Activated CD4-positive, alpha-beta T cell treated with anti-CD3 and anti-CD28 coated beads, Interleukin-2, amount 50 U/mL, for 16 hours (primary cell): ENCODE data around the gene PFN4.
"Not testable (repeated sequence)": the region's sequence is repeated elsewhere in the genome, so short reads cannot be mapped to it uniquely, and the experiment has no call there.

Experiments used
- DNase-seq: peaks from one replicate; pipeline ENCODE4 v3.0.0-alpha.2; 2020

PFN4 gene

DNA sequence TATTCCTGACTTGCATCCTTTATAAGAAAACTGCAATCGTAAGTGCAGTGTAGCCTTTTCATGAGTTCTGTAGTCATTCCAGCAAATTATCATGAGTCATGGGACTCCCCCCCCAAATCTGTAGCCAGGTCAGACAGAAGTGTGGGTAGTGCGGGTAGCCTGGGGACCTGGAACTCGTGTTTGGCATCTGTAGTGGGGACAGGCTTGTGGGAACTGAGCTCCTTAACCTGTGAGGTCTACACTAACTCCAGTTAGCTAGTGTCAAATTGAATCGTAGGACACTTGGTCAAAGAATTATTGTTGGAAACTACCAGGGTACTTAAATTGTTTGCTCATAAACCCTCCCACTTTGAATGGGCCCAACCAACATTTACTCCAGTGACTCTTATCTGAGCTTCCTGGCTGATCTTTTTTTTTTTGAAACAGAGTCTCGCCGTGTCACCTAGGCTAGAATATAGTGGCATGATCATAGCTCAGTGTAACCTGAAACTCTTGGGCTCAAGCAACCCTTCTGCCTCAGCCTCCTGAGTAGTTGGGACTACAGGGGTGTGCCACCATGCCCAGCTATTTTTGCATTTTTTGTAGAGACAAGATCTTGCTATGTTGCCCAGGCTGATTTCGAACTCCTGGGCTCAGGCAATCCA lies 12.4 kb downstream of the PFN4 start:
- no peak for DNase-seq

- not testable (repeated sequence) for DNase-seq
These were observed 13.7 kb downstream of the PFN4 start for GRCh38 chr2:24109431-24109830.

DNA sequence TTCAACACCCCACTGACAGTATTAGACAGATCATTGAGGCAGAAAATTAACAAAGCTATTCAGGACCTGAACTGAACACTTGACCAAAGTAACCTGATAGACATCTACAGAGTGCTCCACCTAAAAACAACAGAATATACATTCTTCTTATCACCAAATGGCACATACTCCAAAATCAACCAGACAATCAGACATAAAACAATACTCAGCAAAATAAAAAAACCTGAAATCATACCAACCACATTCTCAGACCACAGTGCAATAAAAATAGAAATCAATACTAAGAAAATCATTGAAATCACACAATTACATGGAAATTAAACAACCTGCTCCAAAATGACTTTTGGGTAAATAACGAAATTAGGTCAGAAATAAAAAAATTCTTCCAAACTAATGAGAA lies 15.8 kb downstream of the PFN4 start:
- no peak for DNase-seq

- DNase-seq: no peak
These were observed 16.3 kb downstream of the PFN4 start for GRCh38 chr2:24106786-24107185.

DNA sequence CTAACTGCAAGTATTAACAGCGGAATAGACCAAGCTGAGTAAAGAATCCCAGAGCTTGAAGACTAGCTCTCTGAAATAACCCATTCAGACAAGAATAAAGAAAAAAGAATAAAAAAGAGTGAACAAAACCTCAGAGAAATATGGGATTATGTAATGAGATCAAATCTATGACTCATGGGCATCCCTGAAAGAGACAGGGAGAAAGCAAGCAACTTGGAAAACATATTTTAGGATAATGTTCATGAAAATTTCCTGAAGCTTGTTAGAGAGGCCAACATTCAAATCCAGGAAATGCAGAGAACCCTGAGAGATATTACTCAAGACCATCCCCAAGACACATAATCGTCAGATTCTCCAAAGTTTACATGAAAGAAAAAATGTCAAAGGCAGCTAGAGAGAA lies 17.3 kb downstream of the PFN4 start:
- no peak for DNase-seq

- no peak for DNase-seq
These were observed 18.2 kb downstream of the PFN4 start for GRCh38 chr2:24104906-24105305.

DNA sequence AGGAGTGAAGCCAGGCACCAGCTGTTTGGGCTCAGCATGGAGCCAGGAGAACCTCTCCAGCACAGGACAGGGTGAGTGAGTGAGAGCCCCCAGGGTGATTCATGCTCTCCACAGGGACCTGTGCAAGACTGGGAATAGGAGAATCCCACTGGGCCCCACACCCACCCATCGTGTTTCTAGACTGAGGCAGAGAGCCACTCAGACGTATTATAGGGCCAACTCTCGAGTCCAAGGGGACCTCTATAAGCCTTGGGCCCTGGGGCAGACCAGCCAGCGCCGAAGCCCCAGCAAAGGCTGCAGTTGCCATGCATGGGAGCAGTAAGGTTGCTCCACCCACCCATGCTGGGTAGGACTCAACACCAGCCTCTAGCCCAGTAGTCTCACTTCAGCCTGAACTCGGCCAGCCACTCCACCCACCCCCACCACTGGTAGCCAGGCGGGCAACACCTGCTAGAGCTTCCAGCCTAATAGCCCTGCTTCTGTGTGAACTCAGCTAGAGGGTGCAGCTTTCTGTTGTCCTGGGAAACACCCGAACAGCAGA lies 19.0 kb downstream of the PFN4 start:
- DNase-seq: no peak

- DNase-seq: no peak
These were observed 20.5 kb downstream of the PFN4 start for GRCh38 chr2:24102677-24103076.

GRCh38 chr2:24101992-24102391 lies 21.1 kb downstream of the PFN4 start:
- no peak for DNase-seq

- DNase-seq: not testable (repeated sequence)
These were observed 22.4 kb downstream of the PFN4 start for GRCh38 chr2:24100732-24101131.

DNA sequence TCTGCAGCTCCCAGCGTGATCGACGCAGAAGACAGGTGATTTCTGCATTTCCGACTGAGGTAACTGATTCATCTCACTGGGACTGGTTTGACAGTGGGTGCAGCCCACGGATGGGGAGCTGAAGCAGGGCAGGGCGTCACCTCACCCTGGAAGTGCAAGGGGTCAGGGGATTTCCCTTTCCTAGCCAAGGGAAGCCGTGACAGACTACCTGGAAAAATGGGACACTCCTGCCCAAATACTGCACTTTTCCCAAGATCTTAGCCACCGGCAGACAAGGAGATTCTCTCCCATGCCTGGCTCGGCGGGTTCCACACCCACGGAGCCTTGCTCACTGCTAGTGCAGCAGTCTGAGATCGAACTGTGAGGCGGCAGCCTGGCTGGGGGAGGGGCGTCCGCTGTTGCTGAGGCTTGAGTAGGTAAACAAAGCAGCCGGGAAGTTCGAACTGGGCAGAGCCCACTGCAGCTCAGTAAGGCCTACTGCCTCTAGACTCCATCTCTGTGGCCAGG lies 27.9 kb downstream of the PFN4 start:
- not testable (repeated sequence) for DNase-seq

GRCh38 chr2:24093270-24093669 lies 29.9 kb downstream of the PFN4 start:
- not testable (repeated sequence) for DNase-seq

DNA sequence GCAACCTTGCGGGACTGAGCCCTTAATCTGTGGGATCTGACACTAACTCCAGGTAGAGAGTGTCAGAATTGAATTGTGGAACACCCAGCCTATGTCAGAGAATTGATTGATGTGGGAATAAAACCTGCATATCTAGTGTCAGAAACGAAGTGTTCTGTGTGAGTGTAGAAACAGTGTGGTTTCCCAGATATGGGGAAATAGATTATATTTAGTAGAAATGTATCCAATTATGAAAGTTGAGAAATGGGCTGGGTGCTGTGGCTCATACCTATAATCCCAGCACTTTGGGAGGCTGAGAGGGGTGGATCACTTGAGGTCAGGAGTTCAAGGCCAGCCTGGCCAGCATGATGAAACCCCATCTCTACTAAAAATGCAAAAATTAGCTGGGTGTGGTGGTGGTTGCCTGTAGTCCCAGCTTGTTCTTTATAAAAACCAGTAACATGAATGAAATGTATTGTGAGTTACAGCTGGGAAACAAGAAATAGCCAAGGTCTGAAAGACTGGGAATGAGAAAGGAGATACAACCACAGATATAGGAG lies 34.2 kb downstream of the PFN4 start:
- no peak for DNase-seq

DNA sequence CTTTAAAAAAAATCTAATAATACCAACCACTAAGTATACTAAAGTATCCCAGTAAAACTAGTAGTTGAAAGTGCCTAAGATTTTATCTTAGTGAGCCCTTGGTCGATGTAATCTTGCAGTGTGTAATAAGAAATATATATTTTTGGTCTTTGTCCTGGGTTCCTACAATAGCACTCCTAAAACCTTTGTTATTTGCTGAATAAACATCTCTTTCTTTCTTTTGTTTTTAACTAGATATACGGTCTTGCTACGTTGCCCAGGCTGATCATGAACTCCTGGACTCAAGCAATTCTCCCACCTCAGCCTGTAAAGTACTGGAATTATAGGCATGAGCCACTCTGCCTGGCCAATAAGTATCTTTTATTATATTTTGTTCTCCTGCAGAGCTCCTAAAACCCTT lies 36.1 kb downstream of the PFN4 start:
- no peak for DNase-seq

DNA sequence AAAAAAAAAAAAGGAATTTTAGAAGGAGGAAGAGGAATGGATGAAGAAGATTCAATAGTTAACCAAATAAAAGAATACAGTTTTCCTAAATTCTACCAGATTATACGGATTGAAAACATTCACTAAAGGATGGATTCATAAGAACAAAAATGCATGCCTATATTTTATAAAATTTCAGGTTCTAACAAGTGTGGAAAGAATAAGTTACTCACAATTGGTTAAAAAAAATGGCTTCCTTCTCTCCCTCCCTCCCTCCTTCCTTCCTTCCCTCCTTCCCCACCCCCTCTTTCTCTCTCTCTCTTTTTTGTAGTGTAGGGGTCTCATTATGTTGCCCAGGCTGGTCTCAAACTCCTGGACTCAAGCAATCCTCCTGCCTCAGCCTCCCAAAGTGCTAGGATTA lies 36.9 kb downstream of the PFN4 start:
- DNase-seq: no peak

DNA sequence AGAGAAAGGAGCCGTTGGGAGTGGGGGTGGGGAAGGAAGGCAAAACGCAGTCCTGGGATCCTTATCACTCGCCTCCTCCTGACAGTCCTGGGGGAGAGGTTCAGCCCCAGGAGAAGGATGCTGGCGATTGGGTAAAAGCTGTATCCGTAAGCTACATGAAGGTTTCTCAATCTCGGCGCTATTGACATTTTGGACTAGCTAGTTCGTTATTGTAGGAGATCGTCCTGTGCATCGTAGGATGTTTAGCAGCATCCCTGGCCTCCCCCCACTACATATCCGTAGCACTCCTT lies 38.0 kb downstream of the PFN4 start:
- DNase-seq: no peak

DNA sequence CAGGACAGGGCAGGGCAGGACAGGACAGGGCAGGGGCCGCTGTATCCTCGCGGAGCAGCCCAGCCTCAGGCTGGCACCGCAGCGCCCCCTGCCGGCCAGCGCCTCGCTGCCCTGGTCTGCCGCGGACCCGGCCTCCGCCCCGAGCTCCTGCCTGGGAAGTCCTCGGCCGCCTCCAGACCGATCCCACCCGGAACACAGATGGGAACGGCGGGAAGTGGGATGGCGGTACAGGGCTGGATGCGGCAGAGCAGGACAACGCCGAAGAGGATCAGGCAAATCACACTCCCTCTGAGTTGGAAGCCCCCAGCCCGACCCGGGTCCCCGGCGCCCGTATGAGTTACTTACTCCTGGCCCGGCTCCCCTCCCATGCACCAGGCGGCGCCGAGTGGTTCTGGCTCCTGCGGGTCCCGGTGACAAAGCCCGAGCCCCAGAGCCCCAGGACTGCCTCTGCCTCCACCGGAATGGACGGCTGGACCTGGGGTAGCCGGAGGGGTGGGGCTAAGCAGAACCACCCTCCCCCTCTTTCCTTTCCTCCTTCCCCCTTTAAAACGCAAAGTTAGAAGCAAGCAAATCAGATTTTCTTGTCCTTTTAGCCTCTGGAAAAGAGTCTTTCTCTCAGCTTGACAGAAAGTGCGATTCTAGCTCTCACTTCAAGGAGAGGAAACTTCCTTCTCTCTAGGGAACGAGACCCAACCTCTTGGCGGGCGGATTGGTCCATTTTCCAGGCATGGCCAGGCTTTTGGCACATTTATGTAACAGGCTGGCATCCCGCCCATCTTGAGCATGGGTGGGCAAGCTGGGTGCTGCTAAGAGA lies 38.5 kb downstream of the PFN4 start, which contains the start of gene TP53I3:
Gene TP53I3, minus strand, starts transcription at position 449 of the 814 bp plus-strand sequence. CDS start 508 bp downstream, outside the sequence.
- peak; percentile 83 for DNase-seq

DNA sequence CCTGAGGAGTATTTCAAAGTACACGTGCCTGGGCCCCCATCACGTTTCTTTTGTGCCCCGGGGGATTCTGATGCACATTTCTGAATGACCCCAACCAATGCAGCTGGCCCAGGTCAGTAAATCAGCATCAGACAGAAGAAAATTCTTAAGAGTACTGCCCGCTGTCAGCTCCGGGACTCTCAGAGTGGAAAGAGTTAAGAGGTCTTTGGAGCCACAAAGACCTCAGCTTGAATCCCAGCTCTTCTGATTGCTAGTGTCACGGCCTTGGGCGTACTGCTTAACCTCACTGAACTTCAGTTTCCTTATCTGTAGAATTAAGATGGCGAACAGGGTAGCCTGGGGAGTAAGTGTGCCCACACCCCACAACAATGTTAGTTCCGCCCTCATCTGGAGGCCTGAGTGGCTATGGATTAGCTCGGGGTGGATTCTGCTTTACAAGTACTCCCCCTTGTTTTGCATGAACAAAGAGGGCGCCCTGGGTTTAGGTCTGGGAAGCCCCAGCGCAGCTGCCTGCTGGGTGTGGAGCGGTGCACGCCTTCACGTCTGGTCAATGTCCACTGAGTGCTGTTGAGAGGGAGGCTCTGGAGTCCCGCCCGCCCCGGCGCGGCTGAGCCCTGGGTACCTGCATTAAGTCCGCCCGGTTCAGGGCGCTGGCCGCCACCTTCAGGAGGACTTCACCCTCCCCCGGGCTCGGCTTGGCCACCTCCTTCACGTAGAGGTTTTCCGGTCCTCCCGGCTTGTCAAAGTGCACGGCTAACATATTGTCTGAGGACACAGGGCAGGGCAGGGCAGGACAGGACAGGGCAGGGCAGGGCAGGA lies 39.4 kb downstream of the PFN4 start:
- peak; percentile 56 for DNase-seq

- no peak for DNase-seq
These were observed 40.2 kb downstream of the PFN4 start for GRCh38 chr2:24082787-24083566.

GRCh38 chr2:24080701-24081100 lies 42.4 kb downstream of the PFN4 start:
- DNase-seq: no peak

GRCh38 chr2:24077879-24078278 lies 45.3 kb downstream of the PFN4 start:
- no peak for DNase-seq

DNA sequence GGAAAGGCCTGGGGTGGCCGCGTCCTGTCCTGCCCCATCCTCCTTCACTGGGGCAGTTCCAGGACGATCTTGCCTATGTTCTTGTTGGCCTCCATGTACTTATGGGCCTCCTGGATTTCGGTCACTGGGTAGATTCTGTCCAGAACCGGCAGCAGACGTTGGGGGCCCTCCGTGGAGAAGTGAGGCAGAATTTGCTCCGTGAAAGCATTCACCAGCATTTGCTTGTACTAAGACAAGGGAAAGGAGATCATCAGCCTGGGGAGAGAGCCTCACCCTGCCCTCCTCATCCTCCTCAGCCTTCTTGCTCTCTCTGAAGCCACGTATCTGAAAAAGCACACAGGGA lies 45.6 kb downstream of the PFN4 start:
- no peak for DNase-seq
